CD4-positive, alpha-beta T cell treated with Interleukin-15 for 4 hours (primary cell): ENCODE measurements around the gene CACNA1E.
"Not testable (repeated sequence)": the region's sequence is repeated elsewhere in the genome, so short reads cannot be mapped to it uniquely, and the experiment has no call there.

Source experiments
- DNase-seq: peaks from one replicate; pipeline ENCODE4 v3.0.0-alpha.2; 2020; ENCODE audit warnings: low spot score

The CACNA1E gene

DNA sequence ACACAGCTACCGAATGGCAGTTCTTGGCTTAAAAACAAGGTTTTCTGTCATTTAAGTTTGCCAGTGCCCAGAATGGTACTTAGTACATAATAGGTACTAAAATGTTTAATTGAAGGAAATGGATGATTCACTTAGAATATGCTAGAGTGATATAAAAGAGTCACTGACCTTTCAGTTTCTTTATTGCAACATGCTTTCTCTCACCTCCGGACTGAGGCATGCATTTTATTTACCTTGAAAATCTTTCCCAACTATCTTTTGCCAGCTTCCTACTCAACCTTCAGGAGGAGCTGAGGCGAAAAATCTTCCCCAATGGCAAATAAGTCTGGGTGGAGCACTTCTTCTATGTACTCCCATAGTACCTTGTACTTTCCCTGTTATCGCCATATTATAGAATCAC lies 333.3 kb downstream of the CACNA1E start:
- no peak for DNase-seq

DNA sequence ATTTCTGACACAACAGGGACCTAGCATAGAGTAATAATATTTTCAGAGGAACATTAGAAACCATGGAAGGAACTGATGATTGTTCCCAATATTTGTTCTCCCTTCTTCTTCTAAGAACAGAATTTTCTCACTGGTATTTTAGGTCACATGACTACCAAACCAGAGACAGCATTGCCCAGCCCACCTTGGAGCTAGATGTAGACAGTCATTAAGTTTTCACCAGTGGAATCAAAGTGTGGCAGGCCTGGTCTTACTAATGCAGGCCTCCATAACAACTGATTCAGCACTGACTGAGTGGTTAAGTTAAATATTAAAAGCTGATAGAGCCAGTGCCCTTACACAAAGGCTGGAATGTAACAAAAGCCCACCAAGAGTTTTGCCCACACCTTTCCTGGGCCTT lies 333.8 kb downstream of the CACNA1E start:
- no peak for DNase-seq

GRCh38 chr1:181818459-181818858 lies 335.1 kb downstream of the CACNA1E start:
- no peak for DNase-seq

GRCh38 chr1:181818943-181819342 lies 335.6 kb downstream of the CACNA1E start:
- DNase-seq = no peak

DNA sequence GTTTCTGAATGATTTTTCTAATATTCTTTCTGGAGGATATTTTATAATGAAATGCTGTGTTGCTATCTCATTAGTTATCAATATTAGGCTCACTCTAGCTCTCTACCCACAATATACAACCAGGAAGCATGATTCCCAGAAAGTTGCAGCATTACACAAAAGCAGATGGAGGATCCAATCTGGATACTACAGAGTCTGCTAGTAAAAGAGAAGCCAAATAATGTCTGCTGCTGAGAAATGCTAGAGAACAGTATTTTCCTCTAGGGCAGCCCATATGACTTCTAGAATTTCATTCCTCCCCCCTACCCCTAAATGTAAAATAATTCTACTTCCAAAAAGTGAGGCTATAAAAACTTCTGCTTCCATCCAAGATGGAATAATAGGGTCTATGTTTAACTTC lies 338.4 kb downstream of the CACNA1E start:
- DNase-seq = no peak

DNA sequence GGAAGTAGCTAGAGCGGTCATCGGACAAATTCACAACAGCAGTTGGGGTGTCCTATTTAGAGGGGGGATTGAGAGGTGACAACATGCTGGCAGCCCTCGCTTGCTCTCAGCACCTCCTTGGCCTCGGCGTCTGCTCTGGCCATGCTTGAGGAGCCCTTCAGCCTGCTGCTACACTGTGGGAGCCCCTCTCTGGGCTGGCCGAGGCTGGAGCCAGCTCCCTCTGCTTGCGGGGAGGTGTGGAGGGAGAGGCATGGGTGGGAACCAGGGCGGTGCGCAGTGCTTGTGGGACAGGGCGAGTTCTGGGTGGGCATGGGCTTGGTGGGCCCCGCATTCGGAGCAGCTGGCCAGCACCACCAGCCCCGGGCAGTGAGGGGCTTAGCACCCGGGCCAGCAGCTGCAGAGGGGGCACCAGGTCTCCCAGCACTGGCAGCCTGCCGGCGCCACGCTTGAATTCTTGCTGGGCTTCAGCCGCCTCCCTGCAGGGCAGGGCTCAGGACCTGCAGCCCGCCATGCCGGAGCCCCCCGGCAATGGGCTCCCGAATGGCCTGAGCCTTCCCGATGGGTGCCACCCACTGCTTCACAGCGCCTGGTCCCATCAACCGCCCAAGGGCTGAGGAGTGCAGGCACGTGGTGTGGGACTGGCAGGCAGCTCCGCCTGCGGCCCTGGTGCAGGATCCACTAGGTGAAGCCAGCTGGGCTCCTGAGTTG lies 349.0 kb downstream of the CACNA1E start:
- not testable (repeated sequence) for DNase-seq

DNA sequence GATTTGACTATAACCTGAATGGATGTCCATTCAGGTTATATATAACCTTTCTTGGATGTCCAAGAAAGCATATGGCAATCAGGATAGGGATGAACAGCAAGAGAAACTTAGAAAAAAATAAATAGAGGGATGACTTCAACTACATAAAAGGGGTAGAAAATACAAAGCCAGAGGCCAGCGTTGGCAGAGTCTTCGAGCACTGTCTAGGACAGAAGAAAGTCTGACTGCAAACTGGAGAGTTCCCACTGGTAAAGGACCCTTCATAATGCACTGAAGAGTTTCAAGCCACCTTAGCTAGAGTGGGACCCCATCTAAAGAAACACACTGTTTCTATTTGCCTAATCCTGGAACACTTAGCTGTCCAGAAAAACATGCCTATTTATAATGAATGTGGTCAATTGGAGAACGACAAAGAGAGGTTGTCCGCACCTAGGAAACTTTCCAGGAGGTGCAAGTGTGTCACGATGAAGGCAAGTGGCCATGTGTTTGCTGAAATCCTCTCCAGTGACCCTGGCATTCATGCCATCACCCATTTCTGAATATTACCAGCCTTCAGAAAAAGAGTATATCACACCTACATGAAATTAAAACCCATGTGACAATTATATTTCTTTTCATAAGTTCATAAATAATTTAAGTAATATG lies 362.8 kb downstream of the CACNA1E start:
- DNase-seq = no peak

- no peak for DNase-seq
Measured at GRCh38 chr1:181846681-181847080, 363.4 kb downstream of the CACNA1E start.

GRCh38 chr1:181849071-181849470 lies 365.8 kb downstream of the CACNA1E start:
- DNase-seq = no peak

GRCh38 chr1:181854212-181854611 lies 370.9 kb downstream of the CACNA1E start:
- not testable (repeated sequence) for DNase-seq

DNA sequence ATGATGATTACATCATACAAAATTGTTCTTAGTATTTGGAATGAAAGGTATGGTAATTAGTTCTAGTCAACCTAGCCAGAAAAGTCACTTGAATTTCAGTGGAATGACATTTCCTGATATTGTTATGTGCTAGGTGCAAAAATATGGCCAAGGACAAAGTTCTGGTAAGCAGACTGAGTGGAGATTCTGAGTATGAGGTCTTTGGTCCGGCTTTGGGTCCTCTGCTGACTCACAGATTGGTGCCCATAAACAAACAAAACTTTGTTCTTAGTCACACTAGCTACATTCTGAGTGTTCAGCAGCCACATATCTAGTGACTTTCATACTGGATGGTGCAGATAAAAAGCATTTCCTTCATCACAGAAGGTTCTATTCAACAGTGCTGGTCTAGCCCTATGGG lies 372.1 kb downstream of the CACNA1E start:
- DNase-seq = no peak
